Neural progenitor cell (in vitro differentiated cells): Measurements from ENCODE around the gene CLIP2. TPM values are rescaled to one million over a fixed set of nuclear protein-coding genes. Genes with fewer than 3 reads are reported as not detected.

Experiments used
- DNase-seq: peaks from one replicate; pipeline ENCODE4 v3.0.0-alpha.2; 2016; ENCODE audit warnings: low spot score
- H2AFZ ChIP-seq: fragments of 200-600 bp; sonication (generic); replicated peaks from 2 replicates; pipeline ENCODE4 v1.6.1; 2016; ENCODE audit warnings: antibody characterized with exemption
- H3F3A ChIP-seq: fragments of 200-600 bp; sonication (generic); 2 replicates; pipeline ENCODE4 v1.6.1; 2016; ENCODE audit warnings: antibody characterized with exemption, low read depth
- H3K27ac ChIP-seq: fragments of 200-600 bp; sonication (generic); 2 replicates; pipeline ENCODE4 v1.5.1; 2016; ENCODE audit warnings: mild to moderate bottlenecking
- H3K27me3 ChIP-seq: fragments of 200-600 bp; sonication (generic); 2 replicates; pipeline ENCODE4 v1.6.1; 2016; ENCODE audit warnings: mild to moderate bottlenecking, moderate library complexity
- H3K36me3 ChIP-seq: fragments of 200-600 bp; sonication (generic); 2 replicates; pipeline ENCODE4 v1.5.1; 2016
- H3K4me1 ChIP-seq: fragments of 200-600 bp; sonication (generic); 2 replicates; pipeline ENCODE4 v1.6.1; 2016; ENCODE audit warnings: mixed run types
- H3K4me2 ChIP-seq: fragments of 200-600 bp; sonication (generic); 2 replicates; pipeline ENCODE4 v1.6.1; 2016
- H3K4me3 ChIP-seq: fragments of 200-600 bp; sonication (generic); 2 replicates; pipeline ENCODE4 v1.5.1; 2016
- H3K79me2 ChIP-seq: fragments of 200-600 bp; sonication (generic); 2 replicates; pipeline ENCODE4 v1.6.1; 2016; ENCODE audit warnings: low read depth
- H3K9ac ChIP-seq: fragments of 200-600 bp; sonication (generic); 2 replicates; pipeline ENCODE4 v1.6.1; 2016
- H3K9me3 ChIP-seq: fragments of 200-600 bp; sonication (generic); 2 replicates; pipeline ENCODE4 v1.5.1; 2016; ENCODE audit warnings: low read depth
- H4K20me1 ChIP-seq: fragments of 200-600 bp; sonication (generic); 2 replicates; pipeline ENCODE4 v1.6.1; 2016; ENCODE audit warnings: low read depth
- H3K27ac Mint-ChIP-seq: 3 replicates; pipeline ENCODE4 v1.8.0; 2021; ENCODE audit warnings: mixed read lengths
- H3K27me3 Mint-ChIP-seq: 2 replicates; pipeline ENCODE4 v1.8.0; 2022; ENCODE audit warnings: low read depth, mild to moderate bottlenecking, inconsistent platforms, moderate library complexity, mixed read lengths; ENCODE audit not compliant: insufficient read depth
- H3K36me3 Mint-ChIP-seq: 3 replicates; pipeline ENCODE4 v1.8.0; 2021; ENCODE audit warnings: mixed read lengths
- H3K4me1 Mint-ChIP-seq: 3 replicates; pipeline ENCODE4 v1.8.0; 2021; ENCODE audit warnings: mixed read lengths
- H3K4me3 Mint-ChIP-seq: 3 replicates; pipeline ENCODE4 v1.8.0; 2021; ENCODE audit warnings: mild to moderate bottlenecking, moderate library complexity, mixed read lengths
- H3K9me3 Mint-ChIP-seq: 3 replicates; pipeline ENCODE4 v1.8.0; 2020; ENCODE audit warnings: mixed read lengths
- CTCF ChIP-seq: fragments of 200-600 bp; sonication (generic); IDR thresholded peaks from 2 replicates; pipeline ENCODE4 v1.5.1; 2017; ENCODE audit warnings: antibody characterized with exemption, mild to moderate bottlenecking
- EZH2 ChIP-seq: fragments of 200-600 bp; sonication (generic); IDR thresholded peaks from 2 replicates; pipeline ENCODE4 v1.6.1; 2017; ENCODE audit warnings: antibody characterized with exemption, mild to moderate bottlenecking, moderate library complexity
- EZH2phosphoT487 ChIP-seq: fragments of 200-600 bp; sonication (generic); IDR thresholded peaks from 2 replicates; pipeline ENCODE4 v1.6.1; 2017; ENCODE audit warnings: antibody characterized with exemption
- total RNA-seq: library from RNA; depleted of rRNA; stranded (reverse); fragments of >200 nt; gene quantifications from 2 replicates; pipeline ENCODE4 v1.2.3, GENCODE V29; 2015; ENCODE audit warnings: low replicate concordance

CLIP2 gene
- total RNA-seq, 1 donor from 2014 or later, result 7.5 TPM

- Histone ChIP-seq H3K79me2 (no peaks in the 10 kb centered on the region), H2AFZ (no peak overlapping the region), H3K9ac (no peak overlapping the region), H3K27ac (no peak overlapping the region), H3K4me2 (no peak overlapping the region), H4K20me1 (no peaks in the 10 kb centered on the region), H3K4me3 (no peak overlapping the region), H3K27me3 (no peaks in the 10 kb centered on the region), H3F3A (no peaks in the 10 kb centered on the region), H3K4me1 (no peaks in the 10 kb centered on the region), H3K9me3 (no peaks in the 10 kb centered on the region), H3K36me3 (no peaks in the 10 kb centered on the region)
- H3K4me1 Mint-ChIP-seq, result no peaks in the 10 kb centered on the region
- TF ChIP-seq EZH2phosphoT487 (no peak), CTCF (no peak), EZH2 (no peak)
- H3K27me3 Mint-ChIP-seq, result peaks cover 2% of the 10 kb centered on the region
- DNase-seq, result no peak
- peaks cover 29% of the 10 kb centered on the region for H3K36me3 Mint-ChIP-seq
- no peaks in the 10 kb centered on the region for H3K9me3 Mint-ChIP-seq
- H3K4me3 Mint-ChIP-seq, result no peak overlapping the region
- H3K27ac Mint-ChIP-seq, result no peak overlapping the region
Observed at GRCh38 chr7:74356589-74357315, 67.5 kb downstream of the CLIP2 start.

GRCh38 chr7:74360008-74360407 is 70.8 kb downstream of the CLIP2 start:
- Histone ChIP-seq H3K9ac (no peak overlapping the region), H3F3A (peaks cover 1% of the 10 kb centered on the region), H3K9me3 (no peaks in the 10 kb centered on the region), H3K27ac (no peak overlapping the region), H3K27me3 (no peaks in the 10 kb centered on the region), H3K36me3 (no peaks in the 10 kb centered on the region), H3K4me1 (no peaks in the 10 kb centered on the region), H2AFZ (no peak overlapping the region), H3K4me3 (no peak overlapping the region), H3K4me2 (no peak overlapping the region), H4K20me1 (no peaks in the 10 kb centered on the region), H3K79me2 (no peaks in the 10 kb centered on the region)
- H3K36me3 Mint-ChIP-seq, result peaks cover 23% of the 10 kb centered on the region
- H3K4me1 Mint-ChIP-seq, result peaks cover 4% of the 10 kb centered on the region
- H3K27me3 Mint-ChIP-seq, result no peaks in the 10 kb centered on the region
- no peaks in the 10 kb centered on the region for H3K9me3 Mint-ChIP-seq
- DNase-seq, result no peak
- H3K27ac Mint-ChIP-seq, result no peak overlapping the region
- no peak for TF ChIP-seq EZH2
- no peak for TF ChIP-seq EZH2phosphoT487
- no peak for TF ChIP-seq CTCF
- H3K4me3 Mint-ChIP-seq, result no peak overlapping the region

DNA sequence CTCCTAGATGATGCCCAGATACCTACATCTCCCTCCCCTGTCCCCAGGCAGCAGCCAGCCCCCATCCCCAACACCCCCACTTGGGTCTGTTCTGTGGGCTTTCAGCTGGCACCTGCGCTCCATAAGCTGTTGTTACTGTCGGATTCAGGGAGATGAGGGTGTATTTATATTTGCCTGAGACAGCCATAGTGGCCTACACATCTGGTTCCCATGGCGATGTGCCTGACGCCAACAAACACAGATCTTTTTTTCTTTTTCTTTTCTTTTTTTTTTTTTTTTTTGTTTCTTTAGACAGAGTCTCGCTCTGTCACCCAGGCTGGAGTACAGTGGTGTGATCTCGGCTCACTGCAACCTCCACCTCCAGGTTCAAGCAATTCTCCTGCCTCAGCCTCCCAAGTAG is 73.1 kb downstream of the CLIP2 start:
- H3K4me3 Mint-ChIP-seq, result no peak overlapping the region
- Histone ChIP-seq H3K4me3 (no peak overlapping the region), H3K9me3 (no peaks in the 10 kb centered on the region), H3K27me3 (no peaks in the 10 kb centered on the region), H3F3A (peaks cover 4% of the 10 kb centered on the region), H3K4me1 (no peaks in the 10 kb centered on the region), H3K9ac (no peak overlapping the region), H3K79me2 (no peaks in the 10 kb centered on the region), H3K27ac (no peak overlapping the region), H3K4me2 (no peak overlapping the region), H2AFZ (no peak overlapping the region), H3K36me3 (no peaks in the 10 kb centered on the region), H4K20me1 (peaks cover 5% of the 10 kb centered on the region)
- peaks cover 12% of the 10 kb centered on the region for H3K4me1 Mint-ChIP-seq
- H3K27me3 Mint-ChIP-seq, result no peaks in the 10 kb centered on the region
- no peak overlapping the region for H3K27ac Mint-ChIP-seq
- no peaks in the 10 kb centered on the region for H3K9me3 Mint-ChIP-seq
- TF ChIP-seq EZH2phosphoT487 (no peak), EZH2 (no peak), CTCF (no peak)
- no peak for DNase-seq
- peaks cover 15% of the 10 kb centered on the region for H3K36me3 Mint-ChIP-seq
